H9 (cell line): ENCODE results near the gene NHS. TPM values are rescaled to one million over a fixed set of nuclear protein-coding genes. Genes with fewer than 3 reads are reported as not detected.

Experiments used
- DNase-seq: peaks from one replicate; pipeline ENCODE4 v3.0.0-alpha.2; 2017
- H2AFZ ChIP-seq: one replicate; pipeline ENCODE4 v1.6.1; 2013; ENCODE audit warnings: mild to moderate bottlenecking, low read length, control low read depth, moderate library complexity
- H2AK5ac ChIP-seq: 2 replicates; pipeline ENCODE4 v1.6.1; 2013; ENCODE audit warnings: low read length, control low read depth, mixed read lengths; ENCODE audit not compliant: insufficient read length
- H2BK120ac ChIP-seq: one replicate; pipeline ENCODE4 v1.6.1; 2013; ENCODE audit warnings: low read depth, mild to moderate bottlenecking, low read length, control low read depth, inconsistent platforms; ENCODE audit not compliant: poor library complexity, severe bottlenecking
- H2BK12ac ChIP-seq: 2 replicates; pipeline ENCODE4 v1.6.1; 2013; ENCODE audit warnings: low read length, control low read depth, mixed read lengths, low read depth; ENCODE audit not compliant: insufficient read length
- H2BK15ac ChIP-seq: 2 replicates; pipeline ENCODE4 v1.6.1; 2013; ENCODE audit warnings: low read depth, low read length, control low read depth
- H2BK20ac ChIP-seq: one replicate; pipeline ENCODE4 v1.6.1; 2013; ENCODE audit warnings: low read depth, mild to moderate bottlenecking, low read length, control low read depth, inconsistent platforms; ENCODE audit not compliant: poor library complexity, severe bottlenecking
- H2BK5ac ChIP-seq: 2 replicates; pipeline ENCODE4 v1.6.1; 2013; ENCODE audit warnings: low read length, control low read depth, mixed read lengths; ENCODE audit not compliant: insufficient read length
- H3K14ac ChIP-seq: 2 replicates; pipeline ENCODE4 v1.6.1; 2013; ENCODE audit warnings: low read length, control low read depth; ENCODE audit not compliant: insufficient read depth
- H3K18ac ChIP-seq: 2 replicates; pipeline ENCODE4 v1.6.1; 2013; ENCODE audit warnings: low read depth, mild to moderate bottlenecking, mixed read lengths, low read length, control low read depth; ENCODE audit not compliant: insufficient read length
- H3K23ac ChIP-seq: 2 replicates; pipeline ENCODE4 v1.6.1; 2013; ENCODE audit warnings: low read length, control low read depth, mixed read lengths, low read depth; ENCODE audit not compliant: insufficient read length
- H3K23me2 ChIP-seq: 2 replicates; pipeline ENCODE4 v1.6.1; 2013; ENCODE audit warnings: low read depth, mild to moderate bottlenecking, mixed read lengths, low read length, control low read depth; ENCODE audit not compliant: insufficient read length, poor library complexity, severe bottlenecking
- H3K27ac ChIP-seq: 2 replicates; pipeline ENCODE4 v1.5.1; 2013; ENCODE audit warnings: low read length, control low read depth, mixed read lengths, low read depth; ENCODE audit not compliant: insufficient read length
- H3K27me3 ChIP-seq: 2 replicates; pipeline ENCODE4 v1.6.1; 2013; ENCODE audit warnings: low read length, control low read depth, inconsistent platforms; ENCODE audit not compliant: insufficient read depth
- H3K4ac ChIP-seq: 2 replicates; pipeline ENCODE4 v1.6.1; 2013; ENCODE audit warnings: low read depth, mild to moderate bottlenecking, control low read depth, inconsistent platforms, low read length, moderate library complexity
- H3K4me1 ChIP-seq: 2 replicates; pipeline ENCODE4 v1.6.1; 2013; ENCODE audit warnings: low read length, control low read depth, inconsistent platforms; ENCODE audit not compliant: insufficient read depth
- H3K4me2 ChIP-seq: 2 replicates; pipeline ENCODE4 v1.6.1; 2013; ENCODE audit warnings: low read length, control low read depth, mixed read lengths; ENCODE audit not compliant: insufficient read length, insufficient read depth
- H3K56ac ChIP-seq: 2 replicates; pipeline ENCODE4 v1.6.1; 2013; ENCODE audit warnings: low read depth, mild to moderate bottlenecking, mixed read lengths, low read length, control low read depth; ENCODE audit not compliant: insufficient read length
- H3K79me1 ChIP-seq: 2 replicates; pipeline ENCODE4 v1.6.1; 2013; ENCODE audit warnings: low read depth, mild to moderate bottlenecking, moderate library complexity, low read length, control low read depth, inconsistent platforms; ENCODE audit not compliant: insufficient read depth, poor library complexity, severe bottlenecking
- H3K79me2 ChIP-seq: 2 replicates; pipeline ENCODE4 v1.6.1; 2013; ENCODE audit warnings: low read length, control low read depth, inconsistent platforms; ENCODE audit not compliant: insufficient read depth
- H3K9ac ChIP-seq: 2 replicates; pipeline ENCODE4 v1.6.1; 2013; ENCODE audit warnings: low read length, control low read depth, mixed read lengths; ENCODE audit not compliant: insufficient read length; ENCODE audit errors: extremely low read depth
- H3K9me3 ChIP-seq: one replicate; pipeline ENCODE4 v1.6.1; 2013; ENCODE audit warnings: low read depth, low read length, inconsistent platforms; ENCODE audit not compliant: control insufficient read depth
- H3T11ph ChIP-seq: one replicate; pipeline ENCODE4 v1.6.1; 2013; ENCODE audit warnings: mild to moderate bottlenecking, low read length, control low read depth, inconsistent platforms
- H4K20me1 ChIP-seq: one replicate; pipeline ENCODE4 v1.6.1; 2013; ENCODE audit not compliant: control insufficient read depth, insufficient read length, insufficient read depth
- H4K5ac ChIP-seq: 2 replicates; pipeline ENCODE4 v1.6.1; 2013; ENCODE audit warnings: low read depth, mild to moderate bottlenecking, mixed read lengths, low read length, control low read depth; ENCODE audit not compliant: insufficient read length
- H4K8ac ChIP-seq: replicated peaks from 2 replicates; pipeline ENCODE4 v1.6.1; 2013; ENCODE audit warnings: low read length, control low read depth, mixed read lengths, low read depth; ENCODE audit not compliant: insufficient read length
- H4K91ac ChIP-seq: 2 replicates; pipeline ENCODE4 v1.6.1; 2013; ENCODE audit warnings: low read depth, mild to moderate bottlenecking, moderate library complexity, mixed read lengths, low read length, control low read depth; ENCODE audit not compliant: insufficient read length
- H3K27ac Mint-ChIP-seq, 3 experiments: 2 replicates in 2 of 3; 3 replicates in 1 of 3; pipeline ENCODE4 v1.8.0; 2020 to 2021; ENCODE audit warnings: mixed read lengths in 3 of 3, mild to moderate bottlenecking in 1 of 3, moderate library complexity in 1 of 3
- H3K27me3 Mint-ChIP-seq: 2 replicates; pipeline ENCODE4 v1.8.0; 2021; ENCODE audit warnings: low read depth, mild to moderate bottlenecking, moderate library complexity, mixed read lengths
- H3K36me3 Mint-ChIP-seq, 3 experiments: 2 replicates in 2 of 3; 3 replicates in 1 of 3; pipeline ENCODE4 v1.8.0; 2020 to 2021; ENCODE audit warnings: low read depth in 3 of 3, mixed read lengths in 3 of 3; ENCODE audit not compliant: insufficient read depth in 1 of 3
- H3K4me1 Mint-ChIP-seq, 2 experiments: 2 replicates each; pipeline ENCODE4 v1.8.0; 2020; ENCODE audit warnings: mixed read lengths in 2 of 2
- H3K4me3 Mint-ChIP-seq, 2 experiments: 2 replicates in 1 of 2; 3 replicates in 1 of 2; pipeline ENCODE4 v1.8.0; 2020 to 2021; ENCODE audit warnings: mild to moderate bottlenecking in 2 of 2, mixed read lengths in 2 of 2, moderate library complexity in 1 of 2
- H3K9me3 Mint-ChIP-seq, 2 experiments: 2 replicates in 1 of 2; 3 replicates in 1 of 2; pipeline ENCODE4 v1.8.0; 2020; ENCODE audit warnings: mild to moderate bottlenecking in 2 of 2, mixed read lengths in 2 of 2, moderate library complexity in 1 of 2
- WGBS: extraction: QIAGEN DNeasy Blood & Tissue Kit; methylation state at CpG from one replicate; pipeline ENCODE4 v1.1.7; 2013; ENCODE audit warnings: missing lambda C conversion rate, low lambda C conversion rate, mixed read lengths; ENCODE audit not compliant: insufficient read length; ENCODE audit errors: extremely low coverage; 5-methylcytosine and 5-hydroxymethylcytosine counted together
- total RNA-seq: library from RNA; stranded (reverse); gene quantifications from 2 replicates; pipeline ENCODE4 v1.2.1, GENCODE V29; 2021
- TF ChIP-seq, protein P1 (sequence below): fragments of 200-600 bp; sonication (generic); conservative IDR thresholded peaks from 3 replicates; pipeline ENCODE4 v1.8.0; 2021; ENCODE audit warnings: antibody characterized with exemption, mild to moderate bottlenecking

Gene NHS
- total RNA-seq, 1 experiment from 2014 or later, result 8.7 TPM

- Histone ChIP-seq H3K4me2 (no peak overlapping the region), H3K4ac (no peak overlapping the region), H3K79me2 (no peaks in the 10 kb centered on the region), H4K20me1 (no peaks in the 10 kb centered on the region), H2BK20ac (no peak overlapping the region), H3K23ac (no peak overlapping the region), H2AK5ac (no peak overlapping the region), H2BK5ac (no peak overlapping the region), H4K5ac (no peak overlapping the region), H3K9ac (no peak overlapping the region), H3K56ac (no peak overlapping the region), H3T11ph (no peak overlapping the region), H3K4me1 (no peaks in the 10 kb centered on the region; the same call in 1 of the 2 replicates), H3K79me1 (no peaks in the 10 kb centered on the region), H2BK12ac (no peak overlapping the region), H2AFZ (no peak overlapping the region), H3K27ac (no peak overlapping the region), H4K8ac (no peak overlapping the region), H3K23me2 (no peaks in the 10 kb centered on the region), H3K9me3 (no peaks in the 10 kb centered on the region), H3K14ac (no peak overlapping the region), H3K27me3 (no peaks in the 10 kb centered on the region), H4K91ac (no peak overlapping the region), H3K18ac (no peak overlapping the region), H2BK120ac (no peak overlapping the region), H2BK15ac (no peak overlapping the region)
- peak; percentile 56 for DNase-seq
- peaks cover 49% of the 10 kb centered on the region in 2 experiments for H3K4me1 Mint-ChIP-seq
- H3K4me3 Mint-ChIP-seq, result no peak overlapping the region
- WGBS, result no CpG with 5 or more reads among the region's 4 CpGs
- H3K27ac Mint-ChIP-seq, result no peak overlapping the region
- H3K9me3 Mint-ChIP-seq, result no peaks in the 10 kb centered on the region
- H3K27me3 Mint-ChIP-seq, result peaks cover 9% of the 10 kb centered on the region
- no peaks in the 10 kb centered on the region; a peak in 1 of 7 replicates for H3K36me3 Mint-ChIP-seq
- TF ChIP-seq, protein P1, sequence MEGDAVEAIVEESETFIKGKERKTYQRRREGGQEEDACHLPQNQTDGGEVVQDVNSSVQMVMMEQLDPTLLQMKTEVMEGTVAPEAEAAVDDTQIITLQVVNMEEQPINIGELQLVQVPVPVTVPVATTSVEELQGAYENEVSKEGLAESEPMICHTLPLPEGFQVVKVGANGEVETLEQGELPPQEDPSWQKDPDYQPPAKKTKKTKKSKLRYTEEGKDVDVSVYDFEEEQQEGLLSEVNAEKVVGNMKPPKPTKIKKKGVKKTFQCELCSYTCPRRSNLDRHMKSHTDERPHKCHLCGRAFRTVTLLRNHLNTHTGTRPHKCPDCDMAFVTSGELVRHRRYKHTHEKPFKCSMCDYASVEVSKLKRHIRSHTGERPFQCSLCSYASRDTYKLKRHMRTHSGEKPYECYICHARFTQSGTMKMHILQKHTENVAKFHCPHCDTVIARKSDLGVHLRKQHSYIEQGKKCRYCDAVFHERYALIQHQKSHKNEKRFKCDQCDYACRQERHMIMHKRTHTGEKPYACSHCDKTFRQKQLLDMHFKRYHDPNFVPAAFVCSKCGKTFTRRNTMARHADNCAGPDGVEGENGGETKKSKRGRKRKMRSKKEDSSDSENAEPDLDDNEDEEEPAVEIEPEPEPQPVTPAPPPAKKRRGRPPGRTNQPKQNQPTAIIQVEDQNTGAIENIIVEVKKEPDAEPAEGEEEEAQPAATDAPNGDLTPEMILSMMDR, result peak; percentile 89
Observed at GRCh38 chrX:17535229-17535628, 160.2 kb downstream of the NHS start.
